Kidney (tissue), 14 donors: Measurements from ENCODE around the gene PLXNA1. TPM values are rescaled to one million over a fixed set of nuclear protein-coding genes. Genes with fewer than 3 reads are reported as not detected.

Experiments
- DNase-seq, 5 donors: peaks; one replicate each; pipeline ENCODE4 v3.0.0-alpha.2; 2013 to 2020
- FAIRE-seq: peaks from 2 replicates; lab custom pipeline; 2012; peaks lifted over from hg19 to GRCh38; lab: Jason Lieb, UNC
- H3K27ac ChIP-seq, 2 donors: one replicate each; pipeline ENCODE4 v1.7.0; 2013; ENCODE audit warnings: low read depth in 2 of 2, low read length in 2 of 2, inconsistent platforms in 1 of 2
- H3K27me3 ChIP-seq: one replicate; pipeline ENCODE4 v1.7.1; 2013; ENCODE audit warnings: low read length, inconsistent platforms; ENCODE audit not compliant: control insufficient read depth, insufficient read depth
- H3K36me3 ChIP-seq, 3 donors: one replicate each; pipeline versions ENCODE4 v1.7.0 to v1.7.1; 2013; ENCODE audit warnings: low read length in 3 of 3, control low read depth in 1 of 3, inconsistent platforms in 1 of 3; ENCODE audit not compliant: insufficient read depth in 3 of 3, control insufficient read depth in 2 of 3
- H3K4me1 ChIP-seq, 3 donors: one replicate each; pipeline versions ENCODE4 v1.7.0 to v1.7.1; 2013; ENCODE audit warnings: low read length in 3 of 3, inconsistent platforms in 1 of 3, low read depth in 1 of 3; ENCODE audit not compliant: control insufficient read depth in 2 of 3, insufficient read depth in 2 of 3
- H3K4me3 ChIP-seq, 3 donors: one replicate each; pipeline versions ENCODE4 v1.7.0 to v1.8.1; 2013; ENCODE audit warnings: low read length in 3 of 3, control low read depth in 1 of 3, inconsistent platforms in 1 of 3
- H3K9ac ChIP-seq, 3 donors: one replicate each; pipeline versions ENCODE4 v1.7.0 to v1.7.1; 2013; ENCODE audit warnings: low read length in 3 of 3, control low read depth in 1 of 3, inconsistent platforms in 1 of 3
- H3K9me3 ChIP-seq, 3 donors: one replicate each; pipeline versions ENCODE4 v1.7.0 to v1.7.1; 2013; ENCODE audit warnings: low read length in 3 of 3, control low read depth in 1 of 3, inconsistent platforms in 1 of 3; ENCODE audit not compliant: control insufficient read depth in 2 of 3, insufficient read depth in 1 of 3
- CTCF ChIP-seq: IDR thresholded peaks from 3 replicates; pipeline ENCODE4 v1.5.1; 2012; ENCODE audit warnings: mild to moderate bottlenecking, moderate library complexity, borderline replicate concordance; ENCODE audit not compliant: insufficient read depth; ENCODE audit errors: extremely low read depth
- intact Hi-C: fragments of 100-400 bp; cut with DNase I; formaldehyde crosslinking; loops from one replicate; pipeline ENCODE4 v1.11.1; 2022
- polyA plus RNA-seq: library from polyadenylated mRNA; stranded (reverse); fragments of 350-450 nt; fragmentation: Illumina TruSeq; extraction: RNeasy Lipid Tissue Mini Kit (QIAGEN cat#74804); gene quantifications from one replicate; pipeline ENCODE4 v1.2.3, GENCODE V29; 2014; ENCODE audit warnings: low read depth, low replicate concordance; ENCODE audit not compliant: insufficient read depth
- total RNA-seq: library from RNA; stranded (reverse); fragmentation: NEBNext Ultra II Directional; extraction: Animal tissue kit (Norgen Biotek cat#: 25700); gene quantifications from one replicate; pipeline ENCODE4 v1.2.1, GENCODE V29; 2021
- donor health status: control.
- donor health status: control.
- donor health status: control.
- donor health status: control.
- donor health status: control.
- donor health status: DM: yes; HTN: yes; CAD: no.
- donor health status: Normal renal cell carcinoma (clear cell type).

Gene PLXNA1
- total and polyA plus RNA-seq, 2 donors from 2014 or later = 5.3 to 29.0 TPM

- H3K27me3 ChIP-seq = no peaks in the 10 kb centered on the region
- intact Hi-C loops = loop anchor here (10.0 kb wide), 1 partner anchor 233 kb away; no protein-coding TSS in a partner anchor
- no peaks in the 10 kb centered on the region for H3K9me3 ChIP-seq
- no peak overlapping the region for H3K27ac ChIP-seq
- H3K4me3 ChIP-seq = no peak overlapping the region
- FAIRE-seq = no peak
- no peak overlapping the region for H3K9ac ChIP-seq
- peaks cover 0 to 3% (median 0%) of the 10 kb centered on the region in 3 donors for H3K36me3 ChIP-seq
- DNase-seq = no peak
- no peak for TF ChIP-seq CTCF
- H3K4me1 ChIP-seq = peaks cover 0 to 5% (median 0%) of the 10 kb centered on the region in 3 donors
Measured at GRCh38 chr3:126987596-126987995, 4.7 kb downstream of the PLXNA1 start.

- peaks cover 0 to 3% (median 0%) of the 10 kb centered on the region in 3 donors for H3K36me3 ChIP-seq
- no peaks in the 10 kb centered on the region for H3K27me3 ChIP-seq
- no peak overlapping the region for H3K27ac ChIP-seq
- intact Hi-C loops = loop anchor here (10.0 kb wide), 1 partner anchor 234 kb away; no protein-coding TSS in a partner anchor
- no peak overlapping the region for H3K9ac ChIP-seq
- no peaks in the 10 kb centered on the region for H3K9me3 ChIP-seq
- FAIRE-seq (no peak), DNase-seq (no peak)
- no peak overlapping the region for H3K4me3 ChIP-seq
- TF ChIP-seq CTCF = no peak
- H3K4me1 ChIP-seq = peaks cover 0 to 5% (median 0%) of the 10 kb centered on the region in 3 donors
Measured at GRCh38 chr3:126988451-126989021, 5.6 kb downstream of the PLXNA1 start.

- FAIRE-seq = no peak
Measured at GRCh38 chr3:126989316-126990023, 6.6 kb downstream of the PLXNA1 start.

More at GRCh38 chr3:126989316-126990023, 6.6 kb downstream of the PLXNA1 start:
- H3K9ac ChIP-seq = no peak overlapping the region
- no peak overlapping the region for H3K4me3 ChIP-seq
- DNase-seq = no peak
- no peaks in the 10 kb centered on the region for H3K9me3 ChIP-seq
- H3K36me3 ChIP-seq = peaks cover 0 to 3% (median 0%) of the 10 kb centered on the region in 3 donors
- no peak for TF ChIP-seq CTCF
- no peaks in the 10 kb centered on the region for H3K27me3 ChIP-seq
- no peak overlapping the region for H3K27ac ChIP-seq
- H3K4me1 ChIP-seq = peaks cover 0 to 9% (median 0%) of the 10 kb centered on the region in 3 donors
- intact Hi-C loops = loop anchor here (10.0 kb wide), 1 partner anchor 235 kb away; no protein-coding TSS in a partner anchor
